ENCODE results near the gene GZF1.

Gene GZF1

GRCh38 chr20:23420943-23421931 is 59.3 kb downstream of the GZF1 start, which contains the start of gene NAPB:
TSS of gene NAPB (minus strand) at chr20:23421488. CDS start at chr20:23421402, 86 bp downstream.
- TF ChIP-seq SPI1 (IDR thresholded peaks at IDR 0.05; ENCODE audit: low read depth, low read length): no peak
- no peak for TF ChIP-seq POU2F2 (IDR thresholded peaks at IDR 0.05; ENCODE audit: low read depth, low read length)
- TF ChIP-seq POLR2AphosphoS5 (IDR thresholded peaks at IDR 0.05; ENCODE audit: low read depth, low read length): peak; percentile 71
- TF ChIP-seq PAX5 (IDR thresholded peaks at IDR 0.05; ENCODE audit: insufficient read depth, low read length, severe bottlenecking): peak; percentile 89
- peak; percentile 56; the same call in 1 of the 2 replicates for TF ChIP-seq TAF1 (IDR thresholded peaks at IDR 0.05; ENCODE audit: low read depth, low read length)
- peak; percentile 57; the same call in 1 of the 2 replicates for TF ChIP-seq POLR2A (IDR thresholded peaks at IDR 0.05; ENCODE audit: low read depth, low read length)
- FAIRE-seq: peak; percentile 96
- DNase-seq (ENCODE audit: insufficient read length, low spot score): peak; percentile 87
